GM23248 (cell line): Measurements from ENCODE around the gene CD248.

ENCODE experiments used
- EZH2 ChIP-seq: fragments of 200-600 bp; sonication (generic); IDR thresholded peaks from 2 replicates; pipeline ENCODE4 v1.6.1; 2018; ENCODE audit warnings: antibody characterized with exemption, mild to moderate bottlenecking; ENCODE audit not compliant: insufficient read depth, poor library complexity, severe bottlenecking
- EZH2phosphoT487 ChIP-seq: fragments of 200-600 bp; sonication (generic); IDR thresholded peaks from 2 replicates; pipeline ENCODE4 v1.6.1; 2018; ENCODE audit warnings: antibody characterized with exemption, moderate library complexity, mild to moderate bottlenecking, low read depth; ENCODE audit not compliant: insufficient read depth

- TF ChIP-seq EZH2 (no peak), EZH2phosphoT487 (no peak)
Measured at GRCh38 chr11:66312549-66313320, 4.1 kb downstream of the CD248 start.
